Measurements from ENCODE around the gene NRGN.

GRCh38 chr11:124761301-124762104 is 21.8 kb downstream of the NRGN start:
- TF ChIP-seq, protein P1, sequence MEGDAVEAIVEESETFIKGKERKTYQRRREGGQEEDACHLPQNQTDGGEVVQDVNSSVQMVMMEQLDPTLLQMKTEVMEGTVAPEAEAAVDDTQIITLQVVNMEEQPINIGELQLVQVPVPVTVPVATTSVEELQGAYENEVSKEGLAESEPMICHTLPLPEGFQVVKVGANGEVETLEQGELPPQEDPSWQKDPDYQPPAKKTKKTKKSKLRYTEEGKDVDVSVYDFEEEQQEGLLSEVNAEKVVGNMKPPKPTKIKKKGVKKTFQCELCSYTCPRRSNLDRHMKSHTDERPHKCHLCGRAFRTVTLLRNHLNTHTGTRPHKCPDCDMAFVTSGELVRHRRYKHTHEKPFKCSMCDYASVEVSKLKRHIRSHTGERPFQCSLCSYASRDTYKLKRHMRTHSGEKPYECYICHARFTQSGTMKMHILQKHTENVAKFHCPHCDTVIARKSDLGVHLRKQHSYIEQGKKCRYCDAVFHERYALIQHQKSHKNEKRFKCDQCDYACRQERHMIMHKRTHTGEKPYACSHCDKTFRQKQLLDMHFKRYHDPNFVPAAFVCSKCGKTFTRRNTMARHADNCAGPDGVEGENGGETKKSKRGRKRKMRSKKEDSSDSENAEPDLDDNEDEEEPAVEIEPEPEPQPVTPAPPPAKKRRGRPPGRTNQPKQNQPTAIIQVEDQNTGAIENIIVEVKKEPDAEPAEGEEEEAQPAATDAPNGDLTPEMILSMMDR (IDR thresholded peaks at IDR 0.05): no peak
- no peak for TF ChIP-seq POLR2A (IDR thresholded peaks at IDR 0.05)
